ENCODE measurements around the gene NCAN. TPM values are rescaled to one million over a fixed set of nuclear protein-coding genes. Genes with fewer than 3 reads are reported as not detected.

The NCAN gene
- total RNA-seq, 1 experiment from 2014 or later: 0.15 TPM

DNA sequence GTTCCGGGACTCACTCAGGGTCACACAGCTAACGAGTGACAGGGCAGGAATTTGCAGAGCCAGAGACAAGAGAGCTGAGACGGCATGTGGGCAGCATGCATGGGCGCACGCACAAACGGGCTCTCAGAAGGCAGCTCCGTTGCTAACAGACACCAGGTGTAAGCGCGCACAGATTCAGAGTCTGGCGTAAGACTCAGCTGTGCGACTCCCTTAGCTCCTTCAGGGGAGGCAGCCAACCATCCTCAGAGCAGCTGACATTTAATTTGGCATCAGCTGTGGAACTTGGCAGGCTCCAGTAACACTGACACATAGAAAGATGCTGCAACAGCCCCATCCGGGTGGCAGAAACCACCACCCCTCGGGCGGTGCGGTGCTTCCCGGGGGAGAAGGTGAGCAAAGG, 68.8 kb downstream of the NCAN start:
- no peaks in the 10 kb centered on the region for H3K79me2 ChIP-seq (ENCODE audit: low read length)
- intact Hi-C loops (cut with micrococcal nuclease): no loop called here
- no peaks in the 10 kb centered on the region for H3K27me3 ChIP-seq (ENCODE audit: low read length)
- ATAC-seq: no peak
- POLR2A ChIA-PET (ENCODE audit: unreplicated experiment): no interaction called here
- H4K20me1 ChIP-seq (ENCODE audit: low read length): no peaks in the 10 kb centered on the region
- H3K4me1 ChIP-seq (ENCODE audit: insufficient read depth, low read length): no peaks in the 10 kb centered on the region
- no peaks in the 10 kb centered on the region for H3K9me3 ChIP-seq (ENCODE audit: low read length)
- no peak overlapping the region for H2AFZ ChIP-seq (ENCODE audit: low read length)
- H3F3A ChIP-seq (ENCODE audit: low read length, unreplicated experiment): no peaks in the 10 kb centered on the region
- H3K36me3 ChIP-seq (ENCODE audit: low read depth, low read length): peaks cover 30% of the 10 kb centered on the region
- no peak overlapping the region for H3K4me3 ChIP-seq (ENCODE audit: low read length)
- H3K4me2 ChIP-seq (ENCODE audit: low read length): no peak overlapping the region
- no TSS peak for BruUV-seq (replicated peaks)
- H3K27ac ChIP-seq (ENCODE audit: low read length): no peak overlapping the region
- no peak for DNase-seq
- no peak overlapping the region for H3K9ac ChIP-seq (ENCODE audit: low read length)
- no peaks in the 10 kb centered on the region for H3K9me2 ChIP-seq (replicated peaks; ENCODE audit: low read length)
- CTCF ChIA-PET: no interaction called here
- TF ChIP-seq EZH2 (IDR thresholded peaks at IDR 0.05; ENCODE audit: low read length, unreplicated experiment) (no peak), EZH2phosphoT487 (IDR thresholded peaks at IDR 0.05; ENCODE audit: borderline replicate concordance, low read length) (no peak)
- TF ChIP-seq, protein P1, sequence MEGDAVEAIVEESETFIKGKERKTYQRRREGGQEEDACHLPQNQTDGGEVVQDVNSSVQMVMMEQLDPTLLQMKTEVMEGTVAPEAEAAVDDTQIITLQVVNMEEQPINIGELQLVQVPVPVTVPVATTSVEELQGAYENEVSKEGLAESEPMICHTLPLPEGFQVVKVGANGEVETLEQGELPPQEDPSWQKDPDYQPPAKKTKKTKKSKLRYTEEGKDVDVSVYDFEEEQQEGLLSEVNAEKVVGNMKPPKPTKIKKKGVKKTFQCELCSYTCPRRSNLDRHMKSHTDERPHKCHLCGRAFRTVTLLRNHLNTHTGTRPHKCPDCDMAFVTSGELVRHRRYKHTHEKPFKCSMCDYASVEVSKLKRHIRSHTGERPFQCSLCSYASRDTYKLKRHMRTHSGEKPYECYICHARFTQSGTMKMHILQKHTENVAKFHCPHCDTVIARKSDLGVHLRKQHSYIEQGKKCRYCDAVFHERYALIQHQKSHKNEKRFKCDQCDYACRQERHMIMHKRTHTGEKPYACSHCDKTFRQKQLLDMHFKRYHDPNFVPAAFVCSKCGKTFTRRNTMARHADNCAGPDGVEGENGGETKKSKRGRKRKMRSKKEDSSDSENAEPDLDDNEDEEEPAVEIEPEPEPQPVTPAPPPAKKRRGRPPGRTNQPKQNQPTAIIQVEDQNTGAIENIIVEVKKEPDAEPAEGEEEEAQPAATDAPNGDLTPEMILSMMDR (conservative IDR thresholded peaks at IDR 0.05; ENCODE audit: low read depth, low read length): no peak

DNA sequence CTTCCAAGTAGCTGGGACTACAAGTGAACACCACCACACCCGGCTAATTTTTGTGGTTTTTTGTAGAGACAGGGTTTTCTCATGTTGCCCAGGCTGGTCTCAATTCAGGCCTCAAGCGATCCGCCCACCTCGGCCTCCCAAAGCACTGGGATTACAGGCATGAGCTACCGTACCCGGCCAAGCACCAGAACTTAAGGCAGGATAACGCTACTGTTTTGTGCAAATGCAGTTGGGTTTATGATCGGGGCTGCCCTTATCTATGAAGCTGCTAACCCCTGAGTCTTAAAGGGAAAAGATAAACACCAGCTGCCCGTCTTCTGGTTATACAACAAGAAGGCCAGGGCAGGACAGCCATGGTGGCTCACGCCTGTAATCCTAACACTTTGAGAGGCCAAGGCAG, 73.9 kb downstream of the NCAN start:
- no peaks in the 10 kb centered on the region for H3K9me2 ChIP-seq (replicated peaks; ENCODE audit: low read length)
- H3K4me2 ChIP-seq (ENCODE audit: low read length): no peak overlapping the region
- H3K36me3 ChIP-seq (ENCODE audit: low read depth, low read length): peaks cover 30% of the 10 kb centered on the region
- no peaks in the 10 kb centered on the region for H3K79me2 ChIP-seq (ENCODE audit: low read length)
- TF ChIP-seq EZH2 (IDR thresholded peaks at IDR 0.05; ENCODE audit: low read length, unreplicated experiment) (no peak), EZH2phosphoT487 (IDR thresholded peaks at IDR 0.05; ENCODE audit: borderline replicate concordance, low read length) (no peak)
- TF ChIP-seq, protein P1 (conservative IDR thresholded peaks at IDR 0.05; ENCODE audit: low read depth, low read length): no peak
- no peaks in the 10 kb centered on the region for H3F3A ChIP-seq (ENCODE audit: low read length, unreplicated experiment)
- intact Hi-C loops (cut with micrococcal nuclease): no loop called here
- no peak overlapping the region for H2AFZ ChIP-seq (ENCODE audit: low read length)
- BruUV-seq (replicated peaks): no TSS peak
- CTCF ChIA-PET: no interaction called here
- no peak overlapping the region for H3K9ac ChIP-seq (ENCODE audit: low read length)
- no peak overlapping the region for H3K4me3 ChIP-seq (ENCODE audit: low read length)
- no peak for ATAC-seq
- POLR2A ChIA-PET (ENCODE audit: unreplicated experiment): no interaction called here
- no peaks in the 10 kb centered on the region for H3K9me3 ChIP-seq (ENCODE audit: low read length)
- no peaks in the 10 kb centered on the region for H4K20me1 ChIP-seq (ENCODE audit: low read length)
- no peak for DNase-seq
- H3K27me3 ChIP-seq (ENCODE audit: low read length): no peaks in the 10 kb centered on the region
- H3K4me1 ChIP-seq (ENCODE audit: insufficient read depth, low read length): no peaks in the 10 kb centered on the region
- H3K27ac ChIP-seq (ENCODE audit: low read length): no peak overlapping the region

DNA sequence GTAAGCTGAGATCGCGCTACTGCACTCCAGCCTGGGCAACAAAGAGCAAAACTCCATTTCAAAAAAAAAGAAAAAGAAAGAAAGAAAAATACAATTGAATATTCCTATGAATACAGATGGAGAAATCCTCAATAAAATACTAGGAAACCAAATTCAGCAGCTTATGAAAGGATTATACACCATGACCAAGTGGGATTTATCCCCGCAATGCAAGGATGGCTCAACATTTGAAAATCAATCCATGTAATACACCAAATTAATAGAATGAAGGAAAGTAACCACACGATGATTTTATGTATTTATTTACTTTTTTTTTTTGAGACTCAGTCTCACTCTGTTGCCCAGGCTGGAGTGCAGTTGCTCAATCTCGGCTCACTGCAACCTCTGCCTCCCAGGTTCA, 80.8 kb downstream of the NCAN start:
- no TSS peak for BruUV-seq (replicated peaks)
- ChIA-PET CTCF (no interaction called here), POLR2A (ENCODE audit: unreplicated experiment) (no interaction called here)
- no peaks in the 10 kb centered on the region for H3K4me1 ChIP-seq (ENCODE audit: insufficient read depth, low read length)
- no peaks in the 10 kb centered on the region for H4K20me1 ChIP-seq (ENCODE audit: low read length)
- no peaks in the 10 kb centered on the region for H3K79me2 ChIP-seq (ENCODE audit: low read length)
- no peaks in the 10 kb centered on the region for H3F3A ChIP-seq (ENCODE audit: low read length, unreplicated experiment)
- DNase-seq (no peak), ATAC-seq (no peak)
- H3K9me3 ChIP-seq (ENCODE audit: low read length): no peaks in the 10 kb centered on the region
- no peak overlapping the region for H2AFZ ChIP-seq (ENCODE audit: low read length)
- H3K4me3 ChIP-seq (ENCODE audit: low read length): no peak overlapping the region
- TF ChIP-seq, protein P1 (conservative IDR thresholded peaks at IDR 0.05; ENCODE audit: low read depth, low read length): no peak
- TF ChIP-seq EZH2phosphoT487 (IDR thresholded peaks at IDR 0.05; ENCODE audit: borderline replicate concordance, low read length): no peak
- TF ChIP-seq EZH2 (IDR thresholded peaks at IDR 0.05; ENCODE audit: low read length, unreplicated experiment): no peak
- H3K36me3 ChIP-seq (ENCODE audit: low read depth, low read length): peaks cover 26% of the 10 kb centered on the region
- intact Hi-C loops (cut with micrococcal nuclease): no loop called here
- no peak overlapping the region for H3K27ac ChIP-seq (ENCODE audit: low read length)
- H3K9me2 ChIP-seq (replicated peaks; ENCODE audit: low read length): no peaks in the 10 kb centered on the region
- H3K27me3 ChIP-seq (ENCODE audit: low read length): no peaks in the 10 kb centered on the region
- no peak overlapping the region for H3K4me2 ChIP-seq (ENCODE audit: low read length)
- no peak overlapping the region for H3K9ac ChIP-seq (ENCODE audit: low read length)

Data from PC-3 (cell line).